ENCODE data around the gene ZCRB1. TPM values are rescaled to one million over a fixed set of nuclear protein-coding genes. Genes with fewer than 3 reads are reported as not detected.

The ZCRB1 gene, protein sequence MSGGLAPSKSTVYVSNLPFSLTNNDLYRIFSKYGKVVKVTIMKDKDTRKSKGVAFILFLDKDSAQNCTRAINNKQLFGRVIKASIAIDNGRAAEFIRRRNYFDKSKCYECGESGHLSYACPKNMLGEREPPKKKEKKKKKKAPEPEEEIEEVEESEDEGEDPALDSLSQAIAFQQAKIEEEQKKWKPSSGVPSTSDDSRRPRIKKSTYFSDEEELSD
- 54.7 to 79.0 TPM (median 59.2 TPM) in 5 replicates for total RNA-seq (2022; extraction: Qiagen RNA extraction; ENCODE audit: low read depth)

DNA sequence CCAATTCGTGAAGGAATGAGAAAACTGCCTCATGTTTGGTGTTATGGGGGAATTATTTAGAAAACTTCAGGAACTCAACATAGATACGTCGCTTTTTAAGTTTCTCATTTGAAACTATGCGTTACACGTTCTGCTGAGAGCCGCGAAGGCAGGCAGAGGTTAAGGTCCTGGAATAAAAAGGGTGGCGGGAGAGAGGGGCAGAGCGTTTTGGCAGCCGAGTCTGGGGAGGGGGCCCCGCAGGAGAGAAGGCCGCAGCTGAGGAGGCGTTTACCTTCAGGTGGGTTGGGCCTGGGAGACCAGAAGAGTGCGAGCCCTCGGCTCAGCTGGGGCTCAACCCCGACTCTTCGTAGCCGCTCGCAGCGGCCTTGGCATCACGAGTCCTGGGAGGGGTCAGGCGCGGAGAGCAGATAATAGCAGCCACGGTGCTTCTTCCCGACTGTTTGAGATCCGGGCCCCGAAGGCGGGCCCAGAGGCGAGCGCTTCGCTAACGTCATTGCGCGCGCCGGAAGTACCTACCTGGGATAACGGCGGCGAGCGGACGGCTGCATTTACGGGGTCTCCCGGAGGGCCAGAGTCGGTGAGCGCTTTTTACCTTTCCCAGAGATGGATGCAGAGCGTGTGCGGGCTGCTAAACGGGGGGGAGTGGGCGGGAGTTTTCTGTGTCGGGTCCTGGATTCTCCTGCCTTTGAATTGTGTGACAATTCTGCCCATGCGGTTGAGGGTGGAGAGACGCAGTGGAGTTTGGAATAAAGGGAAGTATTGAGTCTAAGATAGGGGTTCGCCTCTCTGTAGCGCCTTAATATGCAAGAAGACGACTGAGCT is at the start of gene ZCRB1, which contains the start of gene PPHLN1:
ZCRB1 (minus strand) TSS at position 442 of the 822 bp plus-strand sequence. CDS start 1,992 bp downstream, outside the sequence.
PPHLN1 (plus strand) TSS at position 515 of the 822 bp plus-strand sequence. CDS start 9,736 bp downstream, outside the sequence.

Other genes with a start within 250 kb of the ZCRB1 start
- 7.2 to 16.9 TPM (median 14.7 TPM) in 5 replicates for gene GXYLT1, start 181.2 kb downstream of the ZCRB1 start, total RNA-seq (2022; extraction: Qiagen RNA extraction; ENCODE audit: low read depth)
- gene YAF2, start 87.8 kb downstream of the ZCRB1 start, total RNA-seq (2022; extraction: Qiagen RNA extraction; ENCODE audit: low read depth), result 21.3 to 33.3 TPM (median 24.2 TPM) in 5 replicates
- gene PPHLN1, start 73 bp upstream of the ZCRB1 start, total RNA-seq (2022; extraction: Qiagen RNA extraction; ENCODE audit: low read depth), result 52.3 to 85.8 TPM (median 52.8 TPM) in 5 replicates

All from A549 treated with ZK216348 at 1 μM for 4 hours (cell line).